HuH-7.5 (cell line): Measurements from ENCODE around the gene GPC5.

Experiments used
- DNase-seq: peaks from one replicate; pipeline ENCODE4 v3.0.0; 2011; ENCODE audit warnings: low spot score

Gene GPC5

DNA sequence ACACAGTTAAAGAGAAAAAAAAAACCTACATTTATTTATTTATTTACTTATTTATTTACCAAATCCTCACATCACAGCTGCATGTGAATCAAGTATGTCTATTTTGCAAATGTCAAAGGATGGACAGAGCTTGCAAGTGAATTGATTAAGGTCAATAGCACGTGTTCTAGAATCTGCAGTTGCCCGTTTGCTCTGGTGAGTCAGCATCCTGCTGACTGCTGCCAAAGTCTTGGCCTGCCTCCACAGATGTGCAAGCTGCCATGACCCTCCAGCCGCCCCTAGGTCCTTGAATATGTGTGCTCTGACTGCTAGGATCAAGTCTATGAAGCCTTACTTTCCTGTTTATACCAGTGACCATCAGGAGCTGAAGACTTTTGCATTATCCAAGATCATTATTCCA lies 320.6 kb downstream of the GPC5 start:
- no peak for DNase-seq

DNA sequence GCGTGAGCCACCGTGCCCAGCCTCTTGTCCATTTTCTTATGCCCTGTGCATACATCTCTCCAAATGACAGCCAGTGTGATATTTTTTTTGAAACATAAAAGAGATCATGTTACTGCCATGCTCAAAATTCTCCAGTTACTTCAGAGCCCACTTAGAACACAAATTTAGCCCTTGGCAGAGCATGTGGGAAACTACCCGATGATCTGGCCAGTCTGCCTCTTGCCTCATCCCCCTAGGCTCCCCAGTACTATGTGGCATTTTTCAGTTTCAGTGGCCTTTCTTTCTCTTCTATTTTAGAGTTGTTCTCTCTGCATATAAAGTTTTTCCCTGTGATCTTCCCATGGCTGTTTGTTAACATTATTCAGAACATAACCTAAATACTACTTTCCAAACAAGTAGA lies 323.0 kb downstream of the GPC5 start:
- DNase-seq, result no peak

DNA sequence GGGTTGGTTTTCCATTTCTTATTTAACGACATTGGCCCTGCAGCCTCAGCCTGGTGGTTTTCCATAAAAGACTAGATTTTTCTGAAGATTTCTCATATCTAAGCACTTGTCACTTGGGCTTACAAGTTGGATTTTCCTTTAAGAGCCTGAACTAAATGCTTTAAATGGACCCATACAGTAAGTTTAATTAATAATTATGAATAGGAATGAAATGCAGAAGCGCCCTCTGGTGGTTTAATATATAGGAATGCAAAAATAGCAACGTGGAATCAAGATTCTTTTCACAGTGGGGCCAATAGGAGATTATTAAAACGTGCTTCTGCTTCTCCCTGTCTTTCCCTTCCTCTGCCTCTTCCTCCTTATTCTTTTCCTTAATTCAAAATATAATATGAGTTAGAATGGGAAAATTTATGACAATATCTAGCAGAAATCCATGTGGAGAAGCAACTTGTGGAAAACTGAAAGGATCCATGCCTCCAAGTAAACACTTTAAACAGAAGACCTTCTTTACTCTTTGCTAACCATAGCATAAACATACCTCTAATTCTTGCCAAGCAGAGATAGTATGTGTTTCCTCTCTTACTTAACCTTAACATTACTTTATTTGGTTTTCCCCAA lies 324.0 kb downstream of the GPC5 start:
- no peak for DNase-seq

DNA sequence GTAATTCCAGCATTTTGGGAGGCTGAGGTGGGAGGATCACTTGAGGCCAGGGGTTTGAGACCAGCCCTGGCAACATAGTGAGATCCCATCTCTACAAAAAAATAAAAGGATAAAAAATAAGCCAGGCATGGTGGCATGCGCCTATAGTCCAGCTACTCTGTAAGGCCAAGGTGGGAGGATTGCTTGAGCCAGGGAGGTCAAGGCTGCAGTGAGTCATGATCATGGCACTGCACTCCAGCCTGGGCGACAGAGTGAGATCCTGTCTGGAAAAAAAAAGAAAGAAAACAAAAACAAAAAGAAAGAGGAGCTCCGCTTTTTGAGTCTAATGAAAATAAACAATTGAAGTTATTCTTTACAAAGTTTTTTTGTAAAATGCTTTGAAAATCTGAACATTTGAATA lies 326.2 kb downstream of the GPC5 start:
- DNase-seq, result no peak

DNA sequence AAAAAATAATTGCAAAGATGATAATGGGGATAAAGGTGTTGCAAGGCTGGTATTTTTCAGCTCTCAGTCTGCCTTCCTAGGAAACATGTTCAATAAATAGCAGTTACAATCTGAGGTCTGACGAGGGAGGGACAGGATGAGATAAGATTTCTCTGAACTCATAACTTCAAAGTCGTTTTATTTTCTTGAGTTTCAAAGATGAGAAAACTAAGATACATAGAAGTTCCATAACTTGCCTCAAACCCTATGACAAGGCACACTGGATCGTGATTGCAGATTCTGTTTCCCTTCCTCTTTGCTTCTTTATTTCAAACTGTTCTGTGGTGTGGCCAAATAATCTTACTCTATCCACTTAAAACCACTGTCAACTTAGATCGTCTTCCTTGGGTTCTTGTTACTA lies 327.2 kb downstream of the GPC5 start:
- DNase-seq, result no peak

DNA sequence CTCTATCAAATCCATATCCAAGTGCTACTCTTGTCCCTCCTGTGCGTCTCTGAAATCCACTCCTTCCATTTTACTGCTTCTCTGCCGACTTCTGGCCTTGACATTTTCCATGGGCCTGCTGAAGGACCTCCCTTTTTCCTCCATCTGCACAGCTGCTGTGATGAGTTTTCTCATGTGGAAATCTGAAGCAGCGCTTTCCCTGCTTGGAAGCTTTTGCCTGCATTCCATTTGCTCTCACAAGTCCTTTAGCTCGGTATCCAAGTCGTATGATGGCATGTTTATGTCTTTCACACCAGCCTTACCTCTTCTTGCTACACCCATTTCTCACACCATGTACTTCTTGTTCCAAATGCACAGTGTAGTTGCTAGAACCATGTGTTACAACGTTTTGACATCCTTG lies 328.2 kb downstream of the GPC5 start:
- DNase-seq, result no peak

DNA sequence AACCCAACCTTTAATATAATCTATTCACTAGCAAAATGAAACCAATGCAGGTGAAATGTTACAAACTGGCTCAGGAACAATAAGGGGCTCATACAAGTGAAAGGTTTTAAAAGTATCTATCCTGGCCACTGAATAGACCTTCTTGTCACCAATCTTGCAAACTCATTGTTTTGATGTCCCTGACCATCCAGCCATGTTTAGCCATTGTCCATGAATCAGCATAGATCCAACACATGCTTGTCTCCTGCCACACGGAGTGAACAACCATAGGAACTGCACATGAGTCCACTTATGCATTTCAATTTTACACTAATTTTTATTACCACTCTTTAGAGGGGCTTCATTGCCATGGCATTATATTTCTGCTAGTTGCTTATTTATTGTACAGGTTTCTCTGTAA lies 331.4 kb downstream of the GPC5 start:
- no peak for DNase-seq

DNA sequence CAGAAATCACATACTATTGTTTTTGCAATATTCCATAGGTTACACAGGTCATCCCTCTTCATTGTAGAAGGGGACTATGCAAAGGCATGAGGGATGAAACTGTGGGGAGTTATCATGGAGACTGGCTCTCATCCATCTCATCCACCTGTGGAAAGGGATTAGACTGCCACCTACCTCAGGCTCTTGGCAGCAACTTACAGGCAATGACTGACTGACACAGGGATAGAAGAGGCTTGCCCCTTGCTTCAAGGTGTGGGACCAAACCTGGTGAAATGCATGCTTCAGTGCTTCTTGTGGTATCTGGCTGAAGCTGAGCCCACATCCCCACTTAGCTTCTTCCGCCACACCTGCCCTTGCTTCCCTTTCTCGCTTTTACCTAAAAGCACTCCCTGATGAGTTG lies 341.3 kb downstream of the GPC5 start:
- no peak for DNase-seq

DNA sequence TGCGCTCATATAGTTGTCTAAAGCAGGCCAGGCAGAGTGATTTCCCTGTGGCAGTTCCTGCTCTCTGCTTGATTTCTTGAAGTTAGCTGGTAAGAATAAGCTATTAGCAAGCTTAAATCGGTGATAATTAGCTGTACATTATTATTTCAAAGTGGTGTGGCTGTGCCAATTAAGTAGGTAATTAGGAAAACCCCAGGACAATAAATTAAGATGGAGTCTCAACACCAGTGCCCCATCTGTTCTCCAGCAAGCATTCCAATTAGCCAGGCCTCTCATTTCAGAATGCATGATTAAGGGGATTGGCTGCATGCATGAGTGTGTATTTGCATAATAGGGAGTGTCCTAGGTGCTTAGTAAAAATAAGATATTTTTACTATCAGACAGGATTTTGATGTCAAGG lies 342.3 kb downstream of the GPC5 start:
- DNase-seq, result no peak

DNA sequence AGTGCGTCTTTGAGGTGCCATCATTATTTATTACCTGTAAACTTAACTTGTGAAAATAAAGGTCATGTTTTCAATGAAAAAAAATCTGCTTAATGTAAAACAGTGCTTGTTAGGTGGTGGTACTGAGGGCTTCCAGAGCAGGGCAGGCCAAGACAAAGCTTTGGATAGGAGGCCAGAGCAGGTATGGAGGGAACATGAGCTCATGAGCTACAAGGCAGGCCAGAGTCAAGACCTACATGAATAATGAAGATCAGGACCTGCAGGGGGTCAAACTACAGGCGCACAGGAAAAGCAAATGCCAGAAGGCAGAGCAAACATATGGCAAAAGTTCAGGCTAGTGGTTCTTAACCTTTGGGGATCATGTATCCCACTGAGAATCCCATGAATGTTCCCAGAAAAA lies 343.5 kb downstream of the GPC5 start:
- peak; percentile 3 for DNase-seq

DNA sequence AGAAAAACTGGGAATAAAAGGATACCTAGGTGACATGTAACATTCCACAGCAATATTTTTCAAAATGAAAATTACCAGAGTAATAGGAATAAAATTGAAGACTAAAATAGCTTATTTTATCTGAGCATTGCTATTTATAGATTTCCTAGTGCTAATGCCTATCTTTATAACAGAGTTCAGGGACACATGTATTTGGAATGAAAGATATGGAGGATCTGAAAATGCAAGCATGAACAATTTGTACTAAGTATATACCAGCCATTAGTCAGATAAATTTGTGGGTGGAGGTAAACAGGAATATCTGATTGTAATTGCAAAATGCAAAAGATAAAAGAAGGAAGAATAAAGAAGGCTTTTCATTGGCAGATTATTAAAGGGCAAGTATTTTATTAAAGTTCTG lies 345.9 kb downstream of the GPC5 start:
- no peak for DNase-seq

DNA sequence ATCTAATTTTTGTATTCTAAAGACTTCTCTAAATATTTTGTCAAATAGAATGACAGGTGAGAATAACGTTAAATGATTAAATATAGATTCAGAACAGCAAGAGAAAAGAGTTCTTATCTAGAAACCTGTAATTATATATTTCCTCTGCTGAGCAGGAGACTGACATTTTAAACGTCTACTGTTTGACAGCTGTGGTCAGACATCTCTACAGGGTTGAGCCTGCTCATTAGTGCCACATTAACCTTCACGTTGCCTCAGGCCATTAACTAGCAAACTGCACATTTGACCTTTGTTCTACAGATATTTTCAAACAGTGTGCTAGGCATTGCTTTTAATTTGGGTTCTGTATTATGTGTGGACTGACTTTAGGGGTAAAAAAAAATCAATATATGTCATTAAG lies 347.5 kb downstream of the GPC5 start:
- DNase-seq, result no peak

DNA sequence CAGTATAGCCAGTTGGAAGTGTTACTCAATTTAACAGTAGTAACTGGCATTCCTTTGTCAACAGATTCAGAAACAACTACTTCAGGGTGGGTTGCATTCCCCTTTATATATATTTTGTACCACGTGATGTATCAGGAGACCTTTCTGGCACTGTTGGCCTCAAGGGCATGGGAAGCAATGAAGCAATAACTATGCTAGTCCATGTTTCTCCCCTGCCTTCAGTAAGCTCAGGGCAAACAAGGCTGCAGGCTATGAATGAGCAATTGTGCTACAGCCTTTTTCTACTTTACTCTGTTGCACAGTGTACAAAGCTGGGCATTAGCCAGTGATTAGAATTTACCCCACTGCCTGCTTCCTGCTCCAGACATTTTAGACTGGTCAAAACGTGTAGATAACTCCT lies 348.8 kb downstream of the GPC5 start:
- DNase-seq, result peak; percentile 10

DNA sequence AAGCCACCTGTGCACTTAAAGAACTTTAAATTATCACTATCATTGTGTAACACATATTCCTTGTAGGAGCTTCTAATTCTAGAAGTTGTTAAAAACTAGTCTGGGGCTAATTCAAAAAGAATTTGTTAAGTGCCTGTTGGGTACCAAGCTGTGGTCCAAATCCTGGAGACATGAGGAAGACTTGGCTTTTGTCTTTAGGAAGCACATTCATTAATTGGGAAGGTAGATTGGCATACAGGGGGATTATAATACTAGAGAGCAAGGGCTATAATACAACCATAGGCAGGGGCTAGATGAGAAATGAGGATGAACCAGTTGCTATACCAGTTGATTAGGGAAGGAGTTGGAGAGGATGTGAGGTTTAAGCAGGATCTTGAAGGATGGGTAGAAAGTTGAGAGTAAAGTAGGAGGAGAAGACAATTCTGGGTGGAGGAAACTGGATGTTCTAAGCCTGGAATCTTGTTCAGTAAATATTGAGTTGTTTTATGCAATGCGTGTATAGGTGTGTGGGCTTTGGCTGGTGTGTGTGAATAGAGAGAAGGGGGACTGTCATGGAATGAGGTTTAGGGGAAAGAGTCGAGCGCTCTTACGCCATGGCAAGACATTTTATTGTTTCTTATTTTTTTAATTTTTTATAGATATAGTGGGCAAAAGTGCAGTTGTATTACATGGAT lies 350.1 kb downstream of the GPC5 start:
- DNase-seq, result no peak

DNA sequence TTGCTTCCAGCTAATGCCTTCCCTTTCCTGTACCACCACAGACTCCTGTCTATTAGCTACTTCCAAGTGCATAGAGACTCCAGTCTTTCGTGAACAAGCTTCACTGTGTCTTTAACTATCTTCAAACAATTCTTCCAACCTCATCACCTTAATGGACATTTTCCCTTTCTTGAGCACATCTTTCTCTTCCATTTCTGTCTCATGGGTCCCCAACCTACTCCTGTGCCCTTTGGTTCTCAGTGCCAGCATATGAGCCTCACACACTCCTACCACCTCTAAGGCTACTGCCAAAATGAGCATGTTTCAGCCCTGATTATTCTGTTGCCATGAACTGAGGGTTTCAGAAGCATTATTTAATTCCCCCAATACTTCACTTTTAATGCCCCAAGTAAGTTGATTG lies 360.3 kb downstream of the GPC5 start:
- DNase-seq, result no peak

DNA sequence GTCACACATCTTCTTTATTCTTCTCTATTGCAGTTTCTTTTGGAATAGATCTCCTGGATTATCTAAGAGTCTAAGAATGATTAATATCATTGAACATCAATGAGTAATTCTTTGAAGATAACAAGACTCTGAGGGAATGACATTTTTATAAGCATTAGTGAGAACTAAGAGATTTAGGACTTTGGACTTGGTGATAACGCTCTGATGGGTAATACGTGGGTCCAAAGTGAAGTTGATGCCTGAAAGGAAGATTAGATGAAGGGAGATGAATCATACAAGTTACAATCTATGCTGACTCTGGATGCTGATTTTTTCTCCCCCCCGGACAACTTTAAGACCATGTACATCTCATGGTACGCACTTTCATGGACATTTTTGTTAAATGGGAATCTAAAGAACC lies 364.5 kb downstream of the GPC5 start:
- no peak for DNase-seq

DNA sequence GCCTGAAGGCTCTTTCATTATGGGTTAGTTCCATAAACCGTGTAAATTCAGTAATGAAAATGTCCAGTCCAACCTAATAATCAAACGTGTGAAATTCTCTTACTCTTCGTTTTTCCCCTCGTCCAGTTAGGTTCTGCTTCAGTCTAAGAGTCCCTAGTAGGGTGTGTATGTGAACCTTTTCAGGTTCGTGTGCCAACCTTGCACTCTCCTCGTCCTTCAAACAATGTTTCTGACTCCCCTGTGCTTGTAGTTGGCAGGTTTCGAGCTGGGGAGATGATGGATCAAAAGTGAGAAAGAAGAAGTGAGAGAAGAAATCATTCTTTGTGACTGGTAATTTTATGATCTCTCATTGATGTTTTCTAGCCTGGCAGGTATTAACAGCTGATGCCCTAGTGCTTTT lies 366.1 kb downstream of the GPC5 start:
- no peak for DNase-seq

DNA sequence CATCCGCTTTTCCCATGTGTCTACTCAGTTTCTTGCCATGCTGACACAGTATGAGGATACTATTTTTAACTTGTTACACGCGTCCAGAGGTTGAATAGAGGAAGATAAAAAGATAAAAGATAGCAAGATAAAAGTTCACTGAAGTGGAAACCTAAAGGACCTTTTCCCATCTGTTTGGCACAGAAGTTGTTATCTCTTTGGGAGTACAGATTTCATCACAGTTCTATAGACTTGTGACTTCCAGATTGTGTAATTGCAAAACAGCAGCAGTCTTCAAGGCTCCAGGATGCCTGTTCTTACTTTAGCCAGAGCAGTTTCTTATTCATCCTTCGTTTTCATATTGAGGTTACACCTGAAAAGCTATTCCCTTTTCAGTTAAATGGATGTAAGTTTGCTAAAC lies 369.2 kb downstream of the GPC5 start:
- no peak for DNase-seq

DNA sequence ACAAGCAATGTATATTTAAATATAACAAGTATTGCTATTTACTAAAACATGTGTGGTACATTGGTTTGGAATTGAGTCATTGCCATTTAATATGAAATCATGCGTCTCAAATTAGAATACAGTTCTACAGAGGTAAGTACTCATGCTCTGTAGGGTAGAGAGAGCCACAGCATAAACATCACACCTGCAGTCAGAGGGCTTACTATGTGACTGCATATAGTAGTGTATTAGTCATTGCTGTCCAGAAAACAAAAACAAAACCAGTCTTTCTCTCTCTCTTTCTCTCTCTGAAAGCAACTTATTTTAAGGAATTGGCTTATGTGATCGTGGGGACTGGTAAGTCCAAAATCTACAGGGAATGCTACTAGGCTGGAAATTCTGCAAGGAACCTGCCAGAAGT lies 370.3 kb downstream of the GPC5 start:
- DNase-seq, result no peak

DNA sequence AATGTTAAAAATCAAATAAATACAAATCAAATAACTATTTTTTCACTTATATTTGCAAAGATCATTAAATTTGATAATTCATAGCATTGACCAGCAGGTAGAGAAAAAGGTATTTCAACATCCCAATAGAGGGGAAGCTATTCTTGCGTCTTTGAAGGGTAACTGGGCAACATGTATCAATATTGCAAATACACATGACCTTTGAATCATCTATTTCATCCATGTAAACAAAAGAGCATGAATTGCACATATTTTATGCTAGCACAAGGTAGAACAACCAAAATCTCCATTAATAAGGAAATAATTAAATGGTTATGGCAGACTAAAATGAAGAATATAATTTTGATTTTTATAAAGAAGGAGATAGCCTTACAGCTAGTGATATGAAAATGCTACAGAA lies 372.8 kb downstream of the GPC5 start:
- no peak for DNase-seq

DNA sequence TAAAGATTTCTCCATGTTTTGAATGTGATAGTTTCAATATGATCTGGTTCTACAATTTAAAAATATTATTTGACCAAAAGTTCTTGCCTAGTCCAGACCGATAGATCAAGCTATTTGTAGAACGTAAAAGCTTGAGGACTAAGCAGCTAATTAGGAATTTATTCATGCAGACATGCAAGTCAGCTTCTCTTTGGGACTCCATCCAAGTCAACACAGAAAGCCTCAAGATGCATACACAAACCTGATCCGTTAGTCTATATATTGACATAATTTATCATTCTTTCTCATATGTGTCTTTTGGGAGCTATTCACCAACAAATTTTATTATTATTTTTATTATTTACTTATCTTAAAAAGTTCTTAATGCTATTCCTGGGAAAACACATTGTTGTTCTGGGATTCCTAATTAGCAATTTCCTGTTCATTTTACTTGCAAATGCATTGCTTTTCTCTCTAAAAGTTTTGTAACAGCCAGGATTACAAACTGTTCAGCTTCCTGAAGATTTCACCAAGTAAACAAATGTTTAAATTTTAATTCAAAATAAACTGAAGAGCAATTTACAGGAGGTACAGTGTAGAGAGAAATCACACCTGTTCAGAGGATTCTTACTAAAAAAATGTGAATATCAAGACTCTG lies 375.3 kb downstream of the GPC5 start:
- no peak for DNase-seq

DNA sequence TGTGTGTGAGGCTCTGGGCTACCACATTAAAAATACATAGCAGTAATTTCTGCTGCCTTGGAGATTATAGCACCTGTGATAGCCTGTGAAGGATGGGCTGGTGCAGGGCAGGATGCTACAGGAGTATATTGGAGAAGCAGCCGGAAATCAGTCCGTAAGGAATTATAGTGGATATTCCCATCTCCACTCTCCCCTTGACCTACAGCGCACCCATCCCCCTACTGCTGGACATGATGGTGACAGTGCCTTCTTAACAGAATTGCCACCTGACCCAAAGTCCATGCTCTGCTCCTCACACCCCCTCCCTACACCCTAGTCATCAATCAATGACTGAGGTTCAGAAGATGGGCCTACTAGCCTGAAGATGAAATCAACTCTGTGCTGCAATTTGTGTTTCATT lies 376.0 kb downstream of the GPC5 start:
- DNase-seq, result no peak

DNA sequence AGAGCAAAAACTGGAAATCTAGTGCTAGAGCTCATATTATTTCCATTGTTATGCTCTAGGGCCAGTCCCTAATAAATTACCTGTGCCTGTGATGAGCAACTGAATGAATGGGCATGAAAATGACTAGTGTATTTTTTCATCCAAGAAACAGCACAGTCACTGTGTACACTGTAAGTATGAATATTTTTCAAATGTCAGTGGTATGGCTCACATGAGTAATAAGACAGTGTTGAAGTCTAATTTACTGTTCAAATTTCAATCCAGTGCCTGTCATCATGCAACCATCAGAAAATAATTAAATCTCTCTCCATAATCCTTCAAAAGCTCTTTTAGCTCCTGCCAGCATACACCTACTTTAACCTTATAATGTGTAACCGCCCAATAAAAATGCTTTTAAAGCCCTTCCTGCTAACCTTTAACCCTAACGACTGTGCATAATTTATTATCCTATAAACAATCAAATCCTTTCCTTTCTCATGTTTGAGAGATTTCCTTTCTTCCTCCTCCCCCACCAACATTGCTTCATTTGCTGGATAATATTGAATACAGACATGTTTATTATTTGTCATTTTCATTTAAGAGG lies 378.3 kb downstream of the GPC5 start:
- DNase-seq, result no peak

DNA sequence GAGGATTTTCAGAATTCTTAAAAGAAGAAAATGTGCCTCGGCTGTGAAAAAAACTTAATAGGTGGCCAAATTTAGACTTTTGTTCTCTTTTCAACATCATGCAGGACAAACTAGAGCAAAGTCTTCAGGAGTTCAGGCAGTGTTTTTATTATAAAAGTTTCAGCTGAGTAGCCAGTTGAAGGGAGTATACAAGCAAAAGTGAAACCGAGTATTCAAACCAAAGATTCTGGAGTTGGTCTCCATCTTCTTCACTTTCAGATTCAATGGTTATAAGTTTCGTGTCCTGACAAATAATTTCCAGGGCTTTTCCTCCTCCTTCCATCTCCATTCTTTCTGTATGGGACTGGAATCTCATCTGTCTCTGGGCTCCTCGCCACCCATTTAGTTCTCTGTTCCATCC lies 379.7 kb downstream of the GPC5 start:
- DNase-seq, result no peak
